GM12875 (cell line): ENCODE results near the gene FAM83C.
"Not testable (repeated sequence)": the region's sequence is repeated elsewhere in the genome, so short reads cannot be mapped to it uniquely, and the experiment has no call there.

Experiments
- H3K4me3 ChIP-seq: one replicate; pipeline ENCODE4 v1.5.1; 2011; ENCODE audit warnings: low read depth, low read length, control low read depth
- CTCF ChIP-seq: IDR thresholded peaks from 2 replicates; pipeline ENCODE4 v1.5.1; 2011; ENCODE audit warnings: low read depth, mild to moderate bottlenecking, control low read depth, inconsistent platforms, low read length, moderate library complexity, borderline replicate concordance; ENCODE audit not compliant: insufficient read depth

FAM83C gene

GRCh38 chr20:35269055-35269781 lies 23.0 kb downstream of the FAM83C start:
- TF ChIP-seq CTCF, result peak; percentile 84
- no peak overlapping the region for H3K4me3 ChIP-seq

- no peak for TF ChIP-seq CTCF
- H3K4me3 ChIP-seq, result no peak overlapping the region
These were observed 25.1 kb downstream of the FAM83C start for GRCh38 chr20:35267092-35267491.

- H3K4me3 ChIP-seq, result no peak overlapping the region
- TF ChIP-seq CTCF, result no peak
These were observed 27.5 kb downstream of the FAM83C start for GRCh38 chr20:35264755-35265154.

GRCh38 chr20:35263532-35264341 lies 28.5 kb downstream of the FAM83C start:
- H3K4me3 ChIP-seq, result no peak overlapping the region
- no peak for TF ChIP-seq CTCF

- not testable (repeated sequence) for H3K4me3 ChIP-seq
These were observed 29.3 kb downstream of the FAM83C start for GRCh38 chr20:35262731-35263531.

GRCh38 chr20:35262321-35262720 lies 29.9 kb downstream of the FAM83C start:
- H3K4me3 ChIP-seq, result not testable (repeated sequence)

GRCh38 chr20:35260426-35260825 lies 31.8 kb downstream of the FAM83C start:
- no peak for TF ChIP-seq CTCF
- no peak overlapping the region for H3K4me3 ChIP-seq
